HG03442 (cell line): ENCODE results near the gene CDK19.
A peak's percentile ranks its signal among the peaks of the same experiment; 100 is the strongest.
"Not testable (repeated sequence)": the region's sequence is repeated elsewhere in the genome, so short reads cannot be mapped to it uniquely, and the experiment has no call there.

ENCODE experiments used
- ATAC-seq: cut with Tn5 transposase; IDR thresholded peaks from one replicate; pipeline ENCODE4 v1.9.1; 2021; ENCODE audit warnings: mild to moderate bottlenecking, moderate library complexity; ENCODE audit not compliant: unreplicated experiment

CDK19 gene

DNA sequence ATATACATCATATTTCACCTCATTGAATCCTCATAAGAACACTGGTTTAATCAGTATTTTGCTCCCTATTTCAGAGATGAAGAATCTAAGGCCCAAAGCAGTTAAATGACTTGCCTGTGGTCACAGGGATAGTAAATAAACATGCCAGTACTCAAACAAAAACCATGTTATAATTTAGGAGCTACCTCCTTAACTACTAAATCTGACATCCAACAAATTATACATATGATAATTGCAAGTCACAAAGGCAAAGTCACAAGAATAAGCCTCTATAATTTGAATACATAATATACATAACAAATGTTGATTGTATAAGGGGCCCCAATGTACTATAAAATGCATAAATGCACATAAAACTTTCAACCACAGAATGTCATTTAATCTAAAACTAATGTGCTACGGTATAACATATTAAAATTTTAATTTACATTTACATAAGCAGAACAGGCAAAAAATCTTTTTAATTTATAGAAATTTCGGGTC, 181.5 kb downstream of the CDK19 start:
- no peak for ATAC-seq

DNA sequence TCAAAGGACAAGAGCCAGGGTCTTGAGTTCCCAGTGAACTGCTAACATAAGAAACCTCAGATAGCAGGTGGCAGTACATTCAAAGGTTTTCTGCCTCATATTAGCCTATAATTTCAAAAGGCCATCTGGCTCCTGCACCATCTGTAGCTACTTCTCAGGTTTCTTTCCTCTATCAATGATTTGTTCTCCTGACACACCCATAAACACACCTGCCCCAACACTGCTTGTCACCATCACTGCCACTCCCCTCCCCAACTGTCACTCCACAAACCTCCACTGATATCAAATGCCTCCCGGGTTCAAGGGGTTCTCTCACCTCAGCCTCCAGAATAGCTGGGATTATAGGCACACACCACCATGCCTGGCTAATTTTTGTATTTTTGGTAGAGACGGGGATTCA, 186.1 kb downstream of the CDK19 start:
- no peak for ATAC-seq

DNA sequence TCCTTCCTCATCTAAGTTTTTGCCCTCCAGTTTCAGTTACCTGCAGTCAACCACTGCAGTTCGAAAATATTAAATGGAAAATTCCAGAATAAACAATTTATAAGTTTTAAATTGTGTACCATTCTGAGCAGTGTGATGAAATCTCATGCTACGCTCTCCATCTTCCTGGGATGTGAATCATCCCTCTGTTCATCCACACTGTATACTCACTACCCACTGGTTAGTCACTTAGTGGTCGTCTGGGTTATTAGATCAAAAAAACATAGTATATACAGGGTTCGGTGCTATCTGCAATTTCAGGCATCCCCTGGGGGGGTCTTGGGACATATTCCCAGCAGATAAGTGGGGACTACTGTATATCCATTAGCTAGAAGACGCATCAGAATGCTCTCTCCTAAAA, 186.9 kb downstream of the CDK19 start:
- ATAC-seq = no peak

DNA sequence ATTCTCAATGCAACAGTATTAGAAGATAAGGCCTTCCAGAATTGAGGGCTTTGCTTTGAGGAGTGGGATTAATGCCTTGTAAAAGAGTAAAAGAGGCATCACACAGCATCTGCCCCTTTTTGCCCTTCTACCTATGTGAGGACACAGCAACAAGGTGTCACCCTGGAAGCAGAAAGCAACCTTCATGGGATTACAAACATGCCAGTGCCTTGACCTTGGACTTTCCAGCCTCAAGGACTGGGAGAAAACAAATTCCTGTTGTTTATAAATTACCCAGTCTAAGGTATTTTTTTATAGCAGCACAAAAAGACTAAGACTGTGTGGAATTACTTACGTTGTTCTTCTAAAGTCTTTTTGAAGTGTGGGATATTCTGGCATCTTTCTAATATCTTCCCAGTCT, 188.8 kb downstream of the CDK19 start:
- ATAC-seq = no peak

DNA sequence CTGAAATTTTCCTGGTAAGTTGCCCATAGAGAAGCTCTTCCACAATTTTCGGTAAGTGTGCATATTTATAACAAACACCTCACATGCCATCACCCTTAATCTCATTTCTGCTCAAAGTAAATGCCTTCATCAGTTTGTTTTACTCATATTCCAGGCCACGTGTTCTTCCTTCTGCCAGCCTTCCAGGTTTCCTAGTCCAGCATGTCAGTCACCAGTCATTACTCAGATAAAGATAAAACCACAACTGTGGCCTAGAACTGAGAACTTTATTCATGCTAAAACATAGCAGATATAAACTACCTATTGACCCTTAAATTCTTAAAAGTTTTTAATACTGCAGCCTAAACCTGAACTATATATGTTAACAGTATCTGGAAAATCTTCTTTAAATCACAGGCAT, 189.4 kb downstream of the CDK19 start:
- ATAC-seq = no peak

DNA sequence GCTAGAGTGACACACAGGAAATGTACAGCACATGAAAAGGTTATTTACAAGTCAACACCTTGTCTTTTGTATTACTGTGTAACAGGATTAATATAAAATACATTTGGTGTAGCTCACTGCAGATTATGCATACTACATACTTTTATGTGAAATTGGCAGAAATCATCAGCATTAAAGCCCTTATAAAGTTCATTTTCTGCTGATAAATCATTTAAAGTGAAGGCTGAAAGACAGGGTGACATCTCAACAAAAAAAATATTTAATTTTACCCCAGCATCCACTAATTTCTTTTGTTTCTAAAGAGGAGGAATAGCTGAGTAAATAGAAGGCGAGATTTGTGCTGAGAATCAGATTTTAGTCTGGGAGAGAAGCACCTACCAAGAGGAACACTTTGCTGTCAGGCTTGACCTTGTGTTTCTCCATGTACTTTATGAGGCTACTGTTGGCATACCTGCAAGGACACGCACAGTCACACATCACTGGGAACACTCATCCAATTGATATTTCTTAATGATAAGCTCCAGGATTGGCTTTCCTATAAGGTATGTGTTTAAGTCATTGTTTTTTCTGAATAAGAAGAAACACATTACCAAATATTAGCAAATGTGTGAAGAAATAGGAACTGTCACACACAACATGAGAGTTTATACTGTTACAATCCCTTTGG, 192.2 kb downstream of the CDK19 start:
- no peak for ATAC-seq

DNA sequence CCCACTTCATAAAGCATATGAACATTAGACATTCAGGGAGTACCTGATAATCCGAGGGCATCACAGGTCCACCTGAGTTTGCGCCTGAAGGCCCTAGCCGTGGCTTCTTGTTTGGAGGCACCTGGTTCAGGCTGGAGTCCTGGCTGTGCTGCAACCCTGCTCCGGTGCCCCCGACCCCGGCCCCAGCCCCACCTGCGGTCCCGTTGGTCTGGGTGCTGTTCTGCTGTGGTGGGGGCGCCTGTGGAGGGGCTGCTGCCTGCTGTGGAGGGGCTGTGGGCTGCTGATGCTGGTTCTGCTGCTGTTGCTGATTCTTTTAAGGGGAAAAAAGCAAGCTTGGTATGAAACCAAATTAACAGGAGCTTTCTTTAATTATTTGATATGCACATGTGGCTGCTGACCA, 194.2 kb downstream of the CDK19 start:
- no peak for ATAC-seq

DNA sequence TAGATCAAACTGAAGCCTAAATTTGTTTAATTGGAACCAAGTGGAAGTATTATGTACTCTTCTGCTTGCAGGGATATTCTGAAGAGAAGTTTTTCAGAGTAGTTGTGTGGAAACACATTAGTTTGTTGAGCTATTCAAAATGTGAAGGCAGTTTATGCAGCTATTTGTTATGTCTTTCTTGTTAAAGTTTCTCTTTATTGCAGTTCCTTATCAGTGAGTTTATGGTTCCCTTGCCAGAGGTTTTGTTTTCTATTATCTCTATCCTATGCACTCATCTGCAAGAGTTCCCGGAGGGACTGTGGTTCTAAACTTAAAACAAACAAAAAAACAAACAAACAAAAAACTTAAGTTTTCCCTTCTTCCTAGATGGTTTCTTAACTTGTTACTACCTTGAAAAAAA, 195.2 kb downstream of the CDK19 start:
- no peak for ATAC-seq

DNA sequence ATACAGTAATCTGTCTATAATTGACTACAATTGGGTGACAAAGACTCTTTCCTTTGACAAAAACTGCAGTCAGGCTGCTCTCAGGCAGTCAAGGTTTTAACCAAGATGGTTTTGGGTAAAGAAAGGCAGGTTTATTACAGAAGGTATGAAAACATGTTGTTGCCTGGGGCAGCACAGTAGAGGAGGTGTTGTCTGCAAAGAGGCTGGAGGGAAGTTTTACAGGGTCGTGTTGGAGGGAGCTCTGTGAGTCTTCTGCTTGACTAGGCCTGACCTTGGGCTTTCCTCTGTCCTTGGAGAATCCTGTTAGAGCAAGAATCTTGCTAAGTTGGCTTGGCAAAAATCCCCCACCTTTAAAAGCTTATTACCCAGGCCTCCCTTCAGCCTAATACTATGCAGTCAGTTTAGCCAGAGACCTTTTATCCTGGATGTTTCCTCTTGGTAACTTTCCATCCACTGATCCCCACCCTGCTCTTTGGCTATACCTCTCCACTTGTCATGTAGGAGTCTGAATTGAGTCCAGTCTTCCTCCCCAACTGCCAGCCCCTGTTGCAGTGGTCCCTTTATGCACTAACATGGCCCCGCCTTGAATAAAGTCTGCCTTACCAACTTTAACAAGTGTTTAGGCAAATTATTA, 195.9 kb downstream of the CDK19 start:
- ATAC-seq = no peak

DNA sequence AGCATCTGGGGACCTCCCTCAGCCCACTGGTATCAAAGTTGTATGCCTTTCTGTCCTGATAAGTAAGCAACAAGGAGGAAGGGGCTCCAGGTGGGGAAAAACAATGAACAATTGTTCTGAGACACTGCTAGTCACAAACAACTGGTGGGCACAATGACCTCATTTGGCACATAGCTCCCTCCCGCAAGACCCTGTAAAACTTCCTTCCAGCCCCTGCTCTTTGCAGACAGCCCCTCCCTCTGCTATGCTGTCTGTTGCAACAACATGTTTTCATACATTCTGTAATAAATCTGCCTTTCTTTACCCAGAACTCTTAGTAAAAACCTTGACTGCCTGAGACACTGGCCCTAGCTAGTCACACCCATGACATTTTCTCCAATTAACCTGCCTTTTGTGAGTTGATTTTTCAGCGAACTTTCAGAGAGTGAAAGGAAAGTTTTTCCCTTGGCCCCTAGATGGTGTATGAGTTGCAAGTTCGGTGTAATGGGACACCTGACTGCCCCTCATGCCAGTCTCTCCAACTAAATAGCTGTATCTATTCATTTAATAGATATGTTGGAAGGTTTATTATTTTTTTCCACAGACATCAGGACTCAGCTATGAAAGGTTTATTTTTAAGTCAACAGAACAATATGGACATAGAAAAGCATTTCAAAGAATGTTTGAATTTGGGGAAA, 196.5 kb downstream of the CDK19 start:
- ATAC-seq = no peak

DNA sequence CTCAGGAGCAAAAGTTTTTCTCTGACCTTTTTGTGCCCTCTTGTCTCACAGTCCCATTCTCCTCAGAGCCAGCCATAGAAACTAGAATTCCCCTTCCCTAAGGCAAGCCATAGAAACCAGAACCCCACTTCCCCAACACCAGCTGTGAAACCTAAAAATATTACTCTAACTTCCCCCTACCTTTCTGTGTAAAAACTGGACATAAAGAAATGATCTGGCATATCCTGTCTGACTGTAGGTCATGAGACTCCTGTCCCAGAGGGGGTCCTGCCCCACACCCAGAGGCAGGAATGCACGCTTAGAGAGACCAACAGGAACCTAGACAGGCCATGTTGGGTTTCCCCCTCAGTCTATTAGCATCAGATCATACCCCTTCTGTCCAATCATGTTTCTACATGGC, 198.2 kb downstream of the CDK19 start:
- peak; percentile 88 for ATAC-seq

DNA sequence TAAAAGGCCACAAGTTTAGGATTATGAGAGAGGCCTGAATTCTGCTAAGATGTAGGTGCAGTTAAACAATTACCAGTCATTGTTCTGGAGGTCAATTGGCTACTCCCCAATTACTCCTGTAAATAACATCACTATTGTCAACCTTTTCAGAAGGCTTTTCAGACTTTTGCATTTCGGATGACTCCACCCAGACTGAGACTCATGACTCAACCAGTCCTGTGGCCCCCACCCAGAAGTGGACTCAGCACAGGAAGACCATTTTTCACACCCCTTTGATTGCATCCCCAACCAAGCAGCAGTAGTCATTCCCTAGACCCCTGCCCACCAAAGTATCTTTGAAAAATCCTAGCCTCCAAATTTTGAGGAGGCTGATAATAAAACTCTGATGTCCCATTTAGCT, 199.5 kb downstream of the CDK19 start:
- ATAC-seq = no peak

DNA sequence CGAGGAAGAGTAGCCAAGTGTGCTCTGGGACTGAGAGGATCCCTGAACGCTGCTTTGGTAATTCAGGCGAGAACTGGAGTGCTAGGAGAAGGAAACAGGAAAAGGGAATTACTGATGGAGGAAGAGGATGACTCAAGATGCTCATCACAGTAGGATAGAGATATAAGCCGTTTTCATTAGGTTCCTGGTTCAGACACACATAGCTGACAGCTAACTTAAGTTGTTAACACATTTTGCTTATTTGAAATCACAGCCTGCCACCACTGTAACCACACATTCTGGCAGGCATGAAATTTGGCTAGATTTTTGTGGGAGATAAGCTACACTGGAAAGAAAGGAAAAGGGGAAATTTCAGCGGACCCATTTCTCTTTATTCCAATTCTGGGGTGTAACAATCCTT, 200.7 kb downstream of the CDK19 start:
- ATAC-seq = no peak

DNA sequence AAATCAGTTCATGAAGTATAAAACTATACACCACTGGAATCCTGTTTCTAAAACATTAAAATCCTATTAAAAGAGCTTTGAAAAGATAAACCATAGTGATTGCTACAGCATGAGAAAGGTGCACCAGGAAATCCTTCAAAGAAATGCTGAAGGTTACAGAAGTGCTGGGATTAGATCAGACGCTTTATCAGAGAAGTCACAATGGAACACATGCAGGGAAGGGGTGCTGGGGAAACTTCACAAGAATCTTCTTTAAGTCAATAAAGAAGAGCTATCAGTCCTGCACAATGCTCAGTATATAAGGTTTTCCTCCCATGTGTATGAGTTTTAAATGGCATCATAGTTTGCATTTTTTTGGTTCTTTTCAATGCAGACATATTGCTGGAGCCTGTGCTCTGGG, 201.2 kb downstream of the CDK19 start:
- ATAC-seq = no peak

DNA sequence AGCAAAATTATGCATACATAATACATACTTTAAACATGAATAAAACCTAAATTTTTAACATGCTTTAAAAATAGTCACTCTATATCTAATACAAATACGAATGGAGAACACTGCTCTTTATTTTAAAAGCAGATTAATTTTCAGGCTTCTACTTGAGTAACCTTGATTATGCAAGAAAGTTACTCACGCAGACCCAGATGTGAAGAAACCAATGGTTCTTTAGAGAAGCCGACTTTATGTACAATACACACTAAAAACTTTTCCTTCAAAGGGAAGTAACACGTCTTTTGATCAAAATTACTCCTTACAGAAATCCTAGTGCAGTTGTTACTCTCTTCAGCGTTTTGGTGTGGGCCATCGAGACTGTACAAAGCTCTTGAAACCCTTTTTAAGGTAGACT, 201.9 kb downstream of the CDK19 start:
- no peak for ATAC-seq

DNA sequence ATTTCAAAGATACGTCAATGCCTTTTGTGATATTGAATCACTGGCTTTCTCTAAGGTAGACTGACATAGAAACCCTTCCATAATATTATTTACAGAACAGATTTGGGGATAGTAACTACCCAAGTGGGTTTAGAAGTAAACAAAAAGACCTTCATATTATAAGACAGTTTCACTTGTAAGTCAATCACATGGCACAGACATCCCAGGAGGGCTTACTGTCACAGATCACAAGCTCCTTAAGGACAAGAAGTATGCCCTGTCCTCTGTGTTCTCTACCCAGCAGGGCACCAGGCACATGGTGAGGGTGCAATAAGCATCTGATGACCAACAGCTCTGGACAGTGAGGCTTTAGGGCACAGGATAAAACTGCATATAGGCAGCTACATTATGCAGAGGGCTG, 203.0 kb downstream of the CDK19 start:
- ATAC-seq = no peak

DNA sequence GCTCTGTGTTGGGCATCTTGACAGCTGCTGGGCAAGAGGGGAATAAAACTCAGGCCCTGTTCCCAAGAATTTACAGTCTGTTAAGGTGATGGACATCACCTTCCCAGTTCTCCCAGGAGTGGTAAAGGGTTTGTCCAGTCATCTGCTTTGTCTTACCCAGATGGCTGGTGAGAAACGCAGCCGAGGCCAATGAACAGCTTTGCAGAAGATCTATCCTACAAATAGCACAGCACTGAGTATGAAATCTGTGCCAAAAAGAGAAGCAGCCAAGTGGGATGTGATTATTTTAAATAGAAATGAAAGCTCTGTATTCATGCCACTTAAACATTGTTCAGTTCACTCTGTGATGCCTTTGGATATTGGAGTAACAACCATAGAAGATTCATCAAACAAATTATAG, 206.2 kb downstream of the CDK19 start:
- ATAC-seq = no peak

DNA sequence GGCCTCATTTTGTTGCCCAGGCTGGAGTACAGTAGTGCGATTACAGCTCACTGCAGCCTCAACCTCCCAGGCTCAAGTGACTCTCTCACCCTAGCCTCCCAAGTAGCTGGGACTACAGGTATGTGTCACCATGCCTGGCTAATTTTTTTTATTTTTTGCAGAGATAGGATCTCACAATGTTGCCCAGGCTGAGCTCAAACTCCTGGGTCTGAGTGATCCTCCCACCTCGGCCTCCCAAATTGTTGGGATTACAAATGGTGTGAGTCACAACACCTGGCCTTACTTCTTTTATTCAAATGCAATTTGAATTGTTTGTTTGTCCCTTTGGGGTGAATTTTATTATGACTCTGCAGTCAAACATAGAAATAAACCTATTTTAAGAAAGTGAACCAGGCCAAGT, 207.1 kb downstream of the CDK19 start:
- ATAC-seq = no peak

DNA sequence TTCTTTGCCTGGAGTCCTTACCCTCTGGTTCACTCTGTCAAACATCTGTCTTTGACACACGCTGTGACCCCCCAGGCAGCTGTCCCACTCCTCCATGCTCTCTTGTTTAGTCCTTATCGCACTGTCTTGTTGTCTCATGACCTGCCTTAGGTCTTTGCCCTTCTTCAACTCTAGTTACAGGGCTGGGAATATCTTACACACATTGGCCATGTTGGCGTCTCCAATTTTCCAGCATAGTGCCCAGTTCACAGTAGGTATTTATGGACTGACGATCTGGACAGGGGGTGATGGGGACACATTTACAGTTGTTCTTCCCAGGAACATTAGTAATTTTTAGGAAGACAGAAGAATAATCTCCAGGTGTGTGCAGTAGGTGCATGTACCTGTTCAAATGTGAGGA, 209.1 kb downstream of the CDK19 start:
- no peak for ATAC-seq

DNA sequence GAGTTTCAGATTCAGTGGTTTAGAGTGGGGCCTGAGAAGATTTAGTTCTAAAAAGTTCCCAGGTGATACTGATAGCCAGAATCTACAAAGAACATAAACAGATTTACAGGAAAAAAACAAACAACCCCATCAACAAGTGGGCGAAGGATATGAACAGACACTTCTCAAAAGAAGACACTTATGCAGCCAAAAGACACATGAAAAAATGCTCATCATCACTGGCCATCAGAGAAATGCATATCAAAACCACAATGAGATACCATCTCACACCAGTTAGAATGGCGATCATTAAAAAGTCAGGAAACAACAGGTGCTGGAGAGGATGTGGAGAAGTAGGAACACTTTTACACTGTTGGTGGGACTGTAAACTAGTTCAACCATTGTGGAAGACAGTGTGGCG, 214.6 kb downstream of the CDK19 start:
- not testable (repeated sequence) for ATAC-seq

DNA sequence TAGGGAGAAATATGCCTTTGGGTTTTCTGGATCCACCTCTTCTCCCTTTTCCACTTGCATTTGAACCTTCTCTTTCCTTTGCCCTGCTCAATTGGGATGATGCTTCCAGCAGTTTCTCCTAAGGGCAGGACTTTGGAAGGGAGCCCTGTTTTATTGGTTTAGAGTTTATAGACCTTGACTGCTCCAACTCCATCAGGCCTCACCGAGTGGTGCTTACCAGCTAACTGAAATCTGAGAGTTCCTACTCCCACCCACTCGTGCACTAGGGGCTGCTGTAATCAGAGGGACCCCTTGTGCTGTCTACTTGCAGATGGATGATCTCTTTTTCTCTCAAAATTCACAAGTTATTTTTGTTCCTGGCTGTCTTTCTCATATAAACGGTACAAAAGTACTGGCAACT, 217.5 kb downstream of the CDK19 start:
- no peak for ATAC-seq

DNA sequence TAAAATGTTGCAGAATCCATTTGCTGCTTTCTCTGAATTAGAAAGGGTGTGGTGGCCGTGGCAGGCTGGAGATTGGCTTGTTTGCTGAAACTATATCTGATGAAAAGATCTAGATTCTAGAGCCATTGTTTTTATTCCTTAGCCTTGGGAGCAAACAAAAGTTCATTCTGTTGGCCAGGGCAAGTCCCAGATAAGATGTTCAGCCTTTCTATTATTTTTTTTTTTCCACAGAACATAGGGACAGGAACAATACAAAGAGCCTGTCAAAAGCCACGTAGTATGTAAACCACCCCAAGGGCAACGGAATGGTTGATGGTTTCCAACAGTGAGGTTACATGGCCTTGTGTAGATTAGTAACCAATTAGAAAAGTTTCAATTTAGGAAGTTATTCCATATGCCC, 218.9 kb downstream of the CDK19 start:
- ATAC-seq = no peak
